Measurements from ENCODE around the gene DNMT3L. TPM values are rescaled to one million over a fixed set of nuclear protein-coding genes. Genes with fewer than 3 reads are reported as not detected.

Gene DNMT3L
- total RNA-seq, 6 experiments from 2014 or later = not detected

- peak; percentile 8 for DNase-seq
- H3K4me1 Mint-ChIP-seq (ENCODE audit: low read depth) = peaks cover 21% of the 10 kb centered on the region
- H3K36me3 Mint-ChIP-seq (ENCODE audit: low read depth) = no peaks in the 10 kb centered on the region
- TF ChIP-seq, protein P1, sequence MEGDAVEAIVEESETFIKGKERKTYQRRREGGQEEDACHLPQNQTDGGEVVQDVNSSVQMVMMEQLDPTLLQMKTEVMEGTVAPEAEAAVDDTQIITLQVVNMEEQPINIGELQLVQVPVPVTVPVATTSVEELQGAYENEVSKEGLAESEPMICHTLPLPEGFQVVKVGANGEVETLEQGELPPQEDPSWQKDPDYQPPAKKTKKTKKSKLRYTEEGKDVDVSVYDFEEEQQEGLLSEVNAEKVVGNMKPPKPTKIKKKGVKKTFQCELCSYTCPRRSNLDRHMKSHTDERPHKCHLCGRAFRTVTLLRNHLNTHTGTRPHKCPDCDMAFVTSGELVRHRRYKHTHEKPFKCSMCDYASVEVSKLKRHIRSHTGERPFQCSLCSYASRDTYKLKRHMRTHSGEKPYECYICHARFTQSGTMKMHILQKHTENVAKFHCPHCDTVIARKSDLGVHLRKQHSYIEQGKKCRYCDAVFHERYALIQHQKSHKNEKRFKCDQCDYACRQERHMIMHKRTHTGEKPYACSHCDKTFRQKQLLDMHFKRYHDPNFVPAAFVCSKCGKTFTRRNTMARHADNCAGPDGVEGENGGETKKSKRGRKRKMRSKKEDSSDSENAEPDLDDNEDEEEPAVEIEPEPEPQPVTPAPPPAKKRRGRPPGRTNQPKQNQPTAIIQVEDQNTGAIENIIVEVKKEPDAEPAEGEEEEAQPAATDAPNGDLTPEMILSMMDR (IDR thresholded peaks at IDR 0.05) = no peak
- H3K27me3 Mint-ChIP-seq (ENCODE audit: insufficient read depth) = peaks cover 5% of the 10 kb centered on the region
- peak overlapping the region; percentile 53 for H3K27ac Mint-ChIP-seq
- H3K4me3 Mint-ChIP-seq = peak overlapping the region; percentile 90
- H3K9me3 Mint-ChIP-seq = no peaks in the 10 kb centered on the region
Measured at GRCh38 chr21:44300262-44300959, 38.7 kb upstream of the DNMT3L start.

GRCh38 chr21:44299458-44300261 lies 38.0 kb upstream of the DNMT3L start, which contains the start of gene PFKL:
Gene PFKL (plus strand): TSS chr21:44300053. CDS start chr21:44300106, 53 bp downstream.
- H3K9me3 Mint-ChIP-seq = no peaks in the 10 kb centered on the region
- peak within 1 kb of the TSS; percentile 90 for H3K4me3 Mint-ChIP-seq
- TF ChIP-seq, protein P1 (IDR thresholded peaks at IDR 0.05) = no peak
- no peaks in the 10 kb centered on the region for H3K36me3 Mint-ChIP-seq (ENCODE audit: low read depth)
- peak; percentile 22 for DNase-seq
- peak within 1 kb of the TSS; percentile 83 for H3K27ac Mint-ChIP-seq
- H3K4me1 Mint-ChIP-seq (ENCODE audit: low read depth) = peaks cover 15% of the 10 kb centered on the region
- H3K27me3 Mint-ChIP-seq (ENCODE audit: insufficient read depth) = peaks cover 5% of the 10 kb centered on the region

DNA sequence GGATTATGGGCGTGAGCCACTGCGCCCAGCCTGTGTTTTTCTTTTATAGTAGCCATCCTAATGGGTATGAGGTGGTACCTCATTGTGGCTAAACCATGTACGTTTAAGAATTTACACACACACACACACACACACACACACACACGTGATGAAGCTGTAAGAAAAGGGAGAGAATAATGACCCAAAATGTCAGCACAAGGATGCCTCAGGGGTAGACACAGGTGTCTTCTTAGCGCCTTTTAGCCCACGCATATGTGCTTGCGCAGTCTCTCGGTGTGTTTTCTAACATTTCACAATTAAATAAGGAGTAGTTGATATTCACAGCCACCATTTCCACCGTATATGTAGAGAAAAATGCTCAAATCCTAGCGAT lies 37.4 kb upstream of the DNMT3L start:
- peak overlapping the region; percentile 87 for H3K4me3 Mint-ChIP-seq
- H3K27ac Mint-ChIP-seq = peak overlapping the region; percentile 83
- H3K36me3 Mint-ChIP-seq (ENCODE audit: low read depth) = no peaks in the 10 kb centered on the region
- H3K4me1 Mint-ChIP-seq (ENCODE audit: low read depth) = peaks cover 14% of the 10 kb centered on the region
- TF ChIP-seq, protein P1 (IDR thresholded peaks at IDR 0.05) = no peak
- H3K27me3 Mint-ChIP-seq (ENCODE audit: insufficient read depth) = peaks cover 3% of the 10 kb centered on the region
- H3K9me3 Mint-ChIP-seq = no peaks in the 10 kb centered on the region
- DNase-seq = peak; percentile 3

GRCh38 chr21:44298301-44298700 lies 36.6 kb upstream of the DNMT3L start:
- H3K27ac Mint-ChIP-seq = no peak overlapping the region
- TF ChIP-seq, protein P1 (IDR thresholded peaks at IDR 0.05) = no peak
- DNase-seq = peak; percentile 44
- H3K4me3 Mint-ChIP-seq = no peak overlapping the region
- H3K4me1 Mint-ChIP-seq (ENCODE audit: low read depth) = peaks cover 14% of the 10 kb centered on the region
- peaks cover 3% of the 10 kb centered on the region for H3K27me3 Mint-ChIP-seq (ENCODE audit: insufficient read depth)
- H3K36me3 Mint-ChIP-seq (ENCODE audit: low read depth) = no peaks in the 10 kb centered on the region
- H3K9me3 Mint-ChIP-seq = no peaks in the 10 kb centered on the region

DNA sequence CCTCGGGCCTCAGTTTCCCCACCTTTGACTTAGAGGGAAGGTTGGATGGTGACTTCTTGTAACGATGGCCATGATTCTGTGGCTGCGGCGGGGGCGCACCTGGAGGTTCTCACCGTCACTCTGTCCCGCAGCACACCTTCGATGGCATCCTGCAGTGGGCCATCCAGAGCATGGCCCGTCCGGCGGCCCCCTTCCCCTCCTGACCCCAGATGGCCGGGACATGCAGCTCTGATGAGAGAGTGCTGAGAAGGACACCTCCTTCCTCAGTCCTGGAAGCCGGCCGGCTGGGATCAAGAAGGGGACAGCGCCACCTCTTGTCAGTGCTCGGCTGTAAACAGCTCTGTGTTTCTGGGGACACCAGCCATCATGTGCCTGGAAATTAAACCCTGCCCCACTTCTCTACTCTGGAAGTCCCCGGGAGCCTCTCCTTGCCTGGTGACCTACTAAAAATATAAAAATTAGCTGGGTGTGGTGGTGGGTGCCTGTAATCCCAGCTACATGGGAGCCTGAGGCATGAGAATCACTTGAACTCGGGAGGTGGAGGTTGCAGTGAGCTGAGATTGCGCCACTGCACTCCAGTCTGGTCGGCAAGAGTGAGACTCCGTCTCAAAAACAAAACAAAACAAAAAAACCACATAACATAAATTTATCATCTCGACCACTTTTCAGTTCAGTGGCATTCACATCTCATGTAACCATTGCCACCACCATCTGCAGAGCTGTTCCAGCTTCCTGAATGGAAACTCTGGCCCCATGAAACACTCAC lies 36.0 kb upstream of the DNMT3L start:
- H3K4me1 Mint-ChIP-seq (ENCODE audit: low read depth) = peaks cover 14% of the 10 kb centered on the region
- H3K27me3 Mint-ChIP-seq (ENCODE audit: insufficient read depth) = peaks cover 3% of the 10 kb centered on the region
- no peak overlapping the region; the same call in 1 of the 2 replicates for H3K4me3 Mint-ChIP-seq
- TF ChIP-seq, protein P1 (IDR thresholded peaks at IDR 0.05) = peak; percentile 85
- H3K9me3 Mint-ChIP-seq = no peaks in the 10 kb centered on the region
- H3K36me3 Mint-ChIP-seq (ENCODE audit: low read depth) = no peaks in the 10 kb centered on the region
- DNase-seq = peak; percentile 73
- no peak overlapping the region for H3K27ac Mint-ChIP-seq
